SK-N-SH (cell line): Measurements from ENCODE around the gene UNC50.

Source experiments
- EP300 ChIP-seq, 2 experiments: IDR thresholded peaks; 2 replicates each; pipeline versions ENCODE4 v1.4.0 to v1.6.1; 2012; ENCODE audit warnings: borderline replicate concordance in 1 of 2, low read depth in 1 of 2, low read length in 1 of 2
- EZH2phosphoT487 ChIP-seq: fragments of 200-600 bp; sonication (generic); IDR thresholded peaks from 2 replicates; pipeline ENCODE4 v1.6.1; 2017; ENCODE audit warnings: low read depth, mixed run types, mild to moderate bottlenecking, antibody characterized with exemption, moderate library complexity, borderline replicate concordance
- FOSL2 ChIP-seq: IDR thresholded peaks from 2 replicates; pipeline ENCODE4 v1.4.0; 2012; ENCODE audit warnings: low read depth, mild to moderate bottlenecking, moderate library complexity, borderline replicate concordance
- FOXM1 ChIP-seq: IDR thresholded peaks from 2 replicates; pipeline ENCODE4 v1.4.0; 2012; ENCODE audit warnings: low read depth, mild to moderate bottlenecking
- JUND ChIP-seq: IDR thresholded peaks from 2 replicates; pipeline ENCODE4 v1.4.0; 2012
- PBX3 ChIP-seq: IDR thresholded peaks from 2 replicates; pipeline ENCODE4; 2012
- POLR2AphosphoS5 ChIP-seq: IDR thresholded peaks from 2 replicates; pipeline ENCODE4 v1.6.1; 2012; ENCODE audit warnings: low read depth, low read length
- RAD21 ChIP-seq: IDR thresholded peaks from 2 replicates; pipeline ENCODE4 v1.6.1; 2012; ENCODE audit warnings: mild to moderate bottlenecking, low read length
- REST ChIP-seq: IDR thresholded peaks from 2 replicates; pipeline ENCODE4 v1.6.1; 2012; ENCODE audit warnings: mild to moderate bottlenecking, low read depth, low read length, moderate library complexity
- SMC3 ChIP-seq: IDR thresholded peaks from 2 replicates; pipeline ENCODE4 v1.6.1; 2012; ENCODE audit warnings: low read depth, low read length, improper control_type of control experiment
- TAF1 ChIP-seq: IDR thresholded peaks from 2 replicates; pipeline ENCODE4 v1.6.1; 2012; ENCODE audit warnings: low read depth, mild to moderate bottlenecking, low read length, moderate library complexity, borderline replicate concordance
- TF ChIP-seq, protein P1 (sequence below): fragments of 200-600 bp; sonication (generic); IDR thresholded peaks from 2 replicates; pipeline ENCODE4 v1.6.1; 2017; ENCODE audit warnings: antibody characterized with exemption, mild to moderate bottlenecking, moderate library complexity
- TF ChIP-seq, protein P2 (sequence below): IDR thresholded peaks from 2 replicates; pipeline ENCODE4 v1.4.0; 2012; ENCODE audit warnings: low read depth

DNA sequence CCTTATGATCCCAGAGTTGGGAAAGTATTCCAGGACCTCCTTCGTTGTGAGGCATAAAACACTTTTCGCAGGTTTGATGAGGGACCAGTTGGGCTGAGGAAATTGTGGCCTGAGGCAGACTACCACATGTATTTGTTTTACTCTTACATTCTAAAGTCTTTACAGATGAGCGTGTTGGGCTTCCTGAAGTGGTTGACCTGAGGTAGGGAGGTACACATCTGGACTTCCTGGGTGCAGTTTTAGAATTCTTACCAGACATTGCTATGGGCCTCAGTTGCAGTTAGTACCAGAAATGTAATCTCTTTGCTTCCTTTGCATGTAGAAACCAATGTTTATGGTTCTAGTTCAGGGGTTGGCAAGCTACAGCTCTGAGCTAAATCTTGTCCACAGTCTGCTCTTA is 48.8 kb upstream of the UNC50 start:
- no peak for TF ChIP-seq PBX3
- TF ChIP-seq POLR2AphosphoS5 = no peak
- TF ChIP-seq, protein P1, sequence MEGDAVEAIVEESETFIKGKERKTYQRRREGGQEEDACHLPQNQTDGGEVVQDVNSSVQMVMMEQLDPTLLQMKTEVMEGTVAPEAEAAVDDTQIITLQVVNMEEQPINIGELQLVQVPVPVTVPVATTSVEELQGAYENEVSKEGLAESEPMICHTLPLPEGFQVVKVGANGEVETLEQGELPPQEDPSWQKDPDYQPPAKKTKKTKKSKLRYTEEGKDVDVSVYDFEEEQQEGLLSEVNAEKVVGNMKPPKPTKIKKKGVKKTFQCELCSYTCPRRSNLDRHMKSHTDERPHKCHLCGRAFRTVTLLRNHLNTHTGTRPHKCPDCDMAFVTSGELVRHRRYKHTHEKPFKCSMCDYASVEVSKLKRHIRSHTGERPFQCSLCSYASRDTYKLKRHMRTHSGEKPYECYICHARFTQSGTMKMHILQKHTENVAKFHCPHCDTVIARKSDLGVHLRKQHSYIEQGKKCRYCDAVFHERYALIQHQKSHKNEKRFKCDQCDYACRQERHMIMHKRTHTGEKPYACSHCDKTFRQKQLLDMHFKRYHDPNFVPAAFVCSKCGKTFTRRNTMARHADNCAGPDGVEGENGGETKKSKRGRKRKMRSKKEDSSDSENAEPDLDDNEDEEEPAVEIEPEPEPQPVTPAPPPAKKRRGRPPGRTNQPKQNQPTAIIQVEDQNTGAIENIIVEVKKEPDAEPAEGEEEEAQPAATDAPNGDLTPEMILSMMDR = no peak
- no peak for TF ChIP-seq REST
- TF ChIP-seq EZH2phosphoT487 = no peak
- TF ChIP-seq, protein P2, sequence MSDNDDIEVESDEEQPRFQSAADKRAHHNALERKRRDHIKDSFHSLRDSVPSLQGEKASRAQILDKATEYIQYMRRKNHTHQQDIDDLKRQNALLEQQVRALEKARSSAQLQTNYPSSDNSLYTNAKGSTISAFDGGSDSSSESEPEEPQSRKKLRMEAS = no peak
- TF ChIP-seq FOSL2 = no peak
- TF ChIP-seq TAF1 = no peak
- TF ChIP-seq FOXM1 = no peak
- no peak for TF ChIP-seq SMC3
- TF ChIP-seq EP300 (IDR thresholded peaks at IDR 0.05; ENCODE audit: borderline replicate concordance in 1 of 2, low read depth in 1 of 2, low read length in 1 of 2) = no peak
- no peak for TF ChIP-seq RAD21
- no peak for TF ChIP-seq JUND
